SU-DHL-6 (cell line): Measurements from ENCODE around the gene NDRG4.

Experiments used
- H2AFZ ChIP-seq: fragments of 200-600 bp; sonication (generic); 2 replicates; pipeline ENCODE4 v1.6.1; 2014; ENCODE audit warnings: low read depth, mild to moderate bottlenecking, moderate library complexity, mixed read lengths, antibody characterized with exemption, low read length; ENCODE audit not compliant: severe bottlenecking
- H3F3A ChIP-seq: fragments of 200-600 bp; shearing (Covaris generic); 2 replicates; pipeline ENCODE4 v1.6.0; 2016; ENCODE audit warnings: antibody characterized with exemption, mild to moderate bottlenecking; ENCODE audit not compliant: insufficient read depth
- H3K27ac ChIP-seq: fragments of 200-600 bp; sonication (generic); 2 replicates; pipeline ENCODE4 v1.5.1; 2016; ENCODE audit warnings: low read depth, mild to moderate bottlenecking, low read length, moderate library complexity, mixed read lengths
- H3K27me3 ChIP-seq: fragments of 200-600 bp; sonication (generic), shearing (Covaris generic); 2 replicates; pipeline ENCODE4 v1.6.0; 2014; ENCODE audit warnings: mild to moderate bottlenecking, low read length
- H3K36me3 ChIP-seq: fragments of 200-600 bp; sonication (generic); 2 replicates; pipeline ENCODE4 v1.6.1; 2014; ENCODE audit warnings: mild to moderate bottlenecking, low read length, mixed read lengths
- H3K4me2 ChIP-seq: fragments of 300-600, 200-600 bp; shearing (Covaris generic), sonication (generic); 2 replicates; pipeline ENCODE4 v1.6.0; 2014; ENCODE audit warnings: low read length, low read depth, mild to moderate bottlenecking; ENCODE audit not compliant: poor library complexity, severe bottlenecking
- H3K4me3 ChIP-seq: fragments of 200-600 bp; sonication (generic); 2 replicates; pipeline ENCODE4 v1.5.1; 2014; ENCODE audit warnings: antibody characterized with exemption, low read length, mild to moderate bottlenecking, mixed read lengths; ENCODE audit not compliant: insufficient read depth, poor library complexity, severe bottlenecking
- H3K79me2 ChIP-seq: fragments of 200-600 bp; sonication (generic); 2 replicates; pipeline ENCODE4 v1.6.1; 2014; ENCODE audit warnings: mild to moderate bottlenecking, low read length, moderate library complexity; ENCODE audit not compliant: insufficient read depth
- H3K9ac ChIP-seq: fragments of 200-600 bp; sonication (generic); 2 replicates; pipeline ENCODE4 v1.7.0; 2014; ENCODE audit warnings: mild to moderate bottlenecking, low read length
- H3K9me2 ChIP-seq: fragments of 200-600 bp; sonication (generic); replicated peaks from 2 replicates; pipeline ENCODE4 v1.6.1; 2014; ENCODE audit warnings: low read length; ENCODE audit not compliant: insufficient read depth
- H3K9me3 ChIP-seq: fragments of 200-600 bp; sonication (generic); 2 replicates; pipeline ENCODE4 v1.6.1; 2014; ENCODE audit warnings: low read length, mixed read lengths; ENCODE audit not compliant: insufficient read depth
- H4K20me1 ChIP-seq: fragments of 200-600 bp; sonication (generic); 2 replicates; pipeline ENCODE4 v1.6.1; 2014; ENCODE audit warnings: low read depth, mild to moderate bottlenecking, antibody characterized with exemption, low read length, moderate library complexity, mixed read lengths
- CTCF ChIP-seq: fragments of 200-600 bp; sonication (generic); IDR thresholded peaks from one replicate; pipeline ENCODE4 v1.5.1; 2017; ENCODE audit warnings: antibody characterized with exemption, mild to moderate bottlenecking, low read length, moderate library complexity; ENCODE audit not compliant: insufficient read depth, poor library complexity, severe bottlenecking
- EZH2phosphoT487 ChIP-seq: fragments of 200-600 bp; sonication (generic), shearing (Covaris generic); conservative IDR thresholded peaks from 2 replicates; pipeline ENCODE4 v1.6.1; 2018; ENCODE audit warnings: mild to moderate bottlenecking, antibody characterized with exemption, low read length, moderate library complexity, mixed read lengths

The NDRG4 gene

GRCh38 chr16:58530179-58530578 lies 30.2 kb downstream of the NDRG4 start:
- no peak overlapping the region for H3K27ac ChIP-seq
- H2AFZ ChIP-seq, result no peak overlapping the region
- H3K9ac ChIP-seq, result no peak overlapping the region
- H3K9me3 ChIP-seq, result no peaks in the 10 kb centered on the region
- peaks cover 29% of the 10 kb centered on the region; the same call in 1 of the 2 replicates for H3F3A ChIP-seq
- H3K4me3 ChIP-seq, result no peak overlapping the region
- no peaks in the 10 kb centered on the region for H3K9me2 ChIP-seq
- TF ChIP-seq CTCF (no peak), EZH2phosphoT487 (no peak)
- no peak overlapping the region for H3K4me2 ChIP-seq
- H3K36me3 ChIP-seq, result peaks cover 70% of the 10 kb centered on the region
- H3K79me2 ChIP-seq, result no peaks in the 10 kb centered on the region; the same call in 1 of the 2 replicates
- peaks cover 6% of the 10 kb centered on the region for H4K20me1 ChIP-seq
- no peaks in the 10 kb centered on the region for H3K27me3 ChIP-seq

- no peak overlapping the region for H2AFZ ChIP-seq
- no peaks in the 10 kb centered on the region; the same call in 1 of the 2 replicates for H3K79me2 ChIP-seq
- no peaks in the 10 kb centered on the region for H3K9me3 ChIP-seq
- no peaks in the 10 kb centered on the region for H3K9me2 ChIP-seq
- H3K4me3 ChIP-seq, result no peak overlapping the region
- H3K36me3 ChIP-seq, result peaks cover 73% of the 10 kb centered on the region
- no peak overlapping the region for H3K9ac ChIP-seq
- H4K20me1 ChIP-seq, result peaks cover 6% of the 10 kb centered on the region
- no peak overlapping the region for H3K27ac ChIP-seq
- no peak for TF ChIP-seq EZH2phosphoT487
- TF ChIP-seq CTCF, result no peak
- no peaks in the 10 kb centered on the region for H3K27me3 ChIP-seq
- H3F3A ChIP-seq, result peaks cover 24% of the 10 kb centered on the region; the same call in 1 of the 2 replicates
- H3K4me2 ChIP-seq, result no peak overlapping the region
These were observed 32.5 kb downstream of the NDRG4 start for GRCh38 chr16:58532414-58532813.

- Histone ChIP-seq H3K27me3 (no peaks in the 10 kb centered on the region), H3K4me2 (no peak overlapping the region), H2AFZ (no peak overlapping the region), H3K4me3 (no peak overlapping the region), H3K36me3 (peaks cover 77% of the 10 kb centered on the region), H3K9me2 (no peaks in the 10 kb centered on the region), H4K20me1 (peaks cover 2% of the 10 kb centered on the region), H3K27ac (no peak overlapping the region), H3F3A (peaks cover 19% of the 10 kb centered on the region; the same call in 1 of the 2 replicates), H3K9me3 (no peaks in the 10 kb centered on the region), H3K79me2 (no peaks in the 10 kb centered on the region; the same call in 1 of the 2 replicates), H3K9ac (no peak overlapping the region)
- TF ChIP-seq EZH2phosphoT487 (no peak), CTCF (no peak)
These were observed 34.0 kb downstream of the NDRG4 start for GRCh38 chr16:58533751-58534470.
